ENCODE results near the gene KCND3. TPM values are rescaled to one million over a fixed set of nuclear protein-coding genes. Genes with fewer than 3 reads are reported as not detected.

KCND3 gene
- total RNA-seq, 1 experiment from 2014 or later = 0.15 TPM

DNA sequence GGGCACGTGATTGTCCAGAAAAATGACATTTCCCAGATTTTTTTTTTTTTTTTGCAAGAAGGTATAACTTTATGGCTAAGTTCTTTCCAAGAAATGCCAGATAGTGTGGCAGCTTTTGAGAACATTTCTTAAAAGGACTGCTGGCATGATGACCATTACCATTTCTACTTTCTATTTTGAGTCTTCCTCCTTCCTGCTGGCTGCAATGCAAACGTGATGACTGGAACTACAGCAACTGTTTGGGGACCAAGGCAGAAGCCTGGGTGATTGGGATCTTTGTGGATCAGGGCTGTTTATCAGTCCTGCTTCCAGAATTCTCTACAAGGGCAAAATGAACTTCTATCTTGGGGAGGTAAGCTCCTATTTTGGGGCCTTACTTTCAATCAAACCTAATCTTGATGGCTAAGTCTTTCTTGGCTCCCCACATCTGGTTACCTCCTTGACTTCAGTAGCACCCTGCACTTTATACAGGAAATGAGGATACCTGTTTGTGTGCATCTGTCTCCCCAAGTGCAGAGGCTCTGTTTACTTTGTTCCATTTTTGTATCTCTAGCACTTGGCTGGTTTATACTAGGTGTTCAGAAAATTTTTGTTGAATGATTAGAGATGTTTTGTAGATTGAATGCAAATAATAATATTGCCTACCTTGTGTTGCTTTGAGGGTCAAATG is 237.4 kb downstream of the KCND3 start:
- Mint-ChIP-seq H3K9me3 (no peaks in the 10 kb centered on the region; a peak in 1 of 5 replicates), H3K27me3 (ENCODE audit: low read depth) (no peaks in the 10 kb centered on the region; the same call in 1 of the 2 replicates), H3K4me1 (peaks cover 36 to 40% of the 10 kb centered on the region in 2 experiments), H3K4me3 (no peak overlapping the region), H3K36me3 (ENCODE audit: insufficient read depth in 1 of 3, low read depth in 3 of 3) (peaks cover 0 to 6% (median 5%) of the 10 kb centered on the region in 3 experiments; a peak in 5 of 7 replicates), H3K27ac (no peak overlapping the region)
- H4K20me1 ChIP-seq (ENCODE audit: control insufficient read depth, insufficient read depth, insufficient read length) = no peaks in the 10 kb centered on the region
- no peak overlapping the region for H2BK15ac ChIP-seq (ENCODE audit: low read depth, low read length)
- no peak overlapping the region for H2BK20ac ChIP-seq (ENCODE audit: low read depth, low read length, poor library complexity, severe bottlenecking)
- no peak overlapping the region for H3K56ac ChIP-seq (ENCODE audit: insufficient read length, low read depth, low read length)
- no peak for DNase-seq
- no peak overlapping the region for H2BK5ac ChIP-seq (ENCODE audit: insufficient read length, low read length)
- H3K79me1 ChIP-seq (ENCODE audit: insufficient read depth, low read depth, low read length, poor library complexity, severe bottlenecking) = peaks cover 2% of the 10 kb centered on the region
- H3T11ph ChIP-seq (ENCODE audit: low read length) = no peak overlapping the region
- H2BK12ac ChIP-seq (ENCODE audit: insufficient read length, low read depth, low read length) = no peak overlapping the region
- no peak overlapping the region for H4K5ac ChIP-seq (ENCODE audit: insufficient read length, low read depth, low read length)
- H4K91ac ChIP-seq (ENCODE audit: insufficient read length, low read depth, low read length) = no peak overlapping the region
- no peak overlapping the region for H3K4ac ChIP-seq (ENCODE audit: low read depth, low read length)
- no peak overlapping the region for H2BK120ac ChIP-seq (ENCODE audit: low read depth, low read length, poor library complexity, severe bottlenecking)
- no peak overlapping the region for H3K23ac ChIP-seq (ENCODE audit: insufficient read length, low read depth, low read length)
- no peak overlapping the region for H2AK5ac ChIP-seq (ENCODE audit: insufficient read length, low read length)
- H3K27ac ChIP-seq (ENCODE audit: insufficient read length, low read depth, low read length) = no peak overlapping the region
- no peak overlapping the region for H3K4me2 ChIP-seq (ENCODE audit: insufficient read depth, insufficient read length, low read length)
- peaks cover 2% of the 10 kb centered on the region for H3K4me1 ChIP-seq (ENCODE audit: insufficient read depth, low read length)
- TF ChIP-seq, protein P1, sequence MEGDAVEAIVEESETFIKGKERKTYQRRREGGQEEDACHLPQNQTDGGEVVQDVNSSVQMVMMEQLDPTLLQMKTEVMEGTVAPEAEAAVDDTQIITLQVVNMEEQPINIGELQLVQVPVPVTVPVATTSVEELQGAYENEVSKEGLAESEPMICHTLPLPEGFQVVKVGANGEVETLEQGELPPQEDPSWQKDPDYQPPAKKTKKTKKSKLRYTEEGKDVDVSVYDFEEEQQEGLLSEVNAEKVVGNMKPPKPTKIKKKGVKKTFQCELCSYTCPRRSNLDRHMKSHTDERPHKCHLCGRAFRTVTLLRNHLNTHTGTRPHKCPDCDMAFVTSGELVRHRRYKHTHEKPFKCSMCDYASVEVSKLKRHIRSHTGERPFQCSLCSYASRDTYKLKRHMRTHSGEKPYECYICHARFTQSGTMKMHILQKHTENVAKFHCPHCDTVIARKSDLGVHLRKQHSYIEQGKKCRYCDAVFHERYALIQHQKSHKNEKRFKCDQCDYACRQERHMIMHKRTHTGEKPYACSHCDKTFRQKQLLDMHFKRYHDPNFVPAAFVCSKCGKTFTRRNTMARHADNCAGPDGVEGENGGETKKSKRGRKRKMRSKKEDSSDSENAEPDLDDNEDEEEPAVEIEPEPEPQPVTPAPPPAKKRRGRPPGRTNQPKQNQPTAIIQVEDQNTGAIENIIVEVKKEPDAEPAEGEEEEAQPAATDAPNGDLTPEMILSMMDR (conservative IDR thresholded peaks at IDR 0.05) = no peak
- peaks cover 9% of the 10 kb centered on the region for H3K79me2 ChIP-seq (ENCODE audit: insufficient read depth, low read length)
- WGBS (ENCODE audit: extremely low coverage, insufficient read length, low lambda C conversion rate) = no CpG with 5 or more reads among the region's 2 CpGs
- H2AFZ ChIP-seq (ENCODE audit: low read length) = no peak overlapping the region
- peaks cover 11% of the 10 kb centered on the region for H3K23me2 ChIP-seq (ENCODE audit: insufficient read length, low read depth, low read length, poor library complexity, severe bottlenecking)
- H3K14ac ChIP-seq (ENCODE audit: insufficient read depth, low read length) = no peak overlapping the region
- H3K9ac ChIP-seq (ENCODE audit: extremely low read depth, insufficient read length, low read length) = no peak overlapping the region
- no peak overlapping the region for H4K8ac ChIP-seq (replicated peaks; ENCODE audit: insufficient read length, low read depth, low read length)
- H3K9me3 ChIP-seq (ENCODE audit: control insufficient read depth, low read depth, low read length) = no peaks in the 10 kb centered on the region
- H3K18ac ChIP-seq (ENCODE audit: insufficient read length, low read depth, low read length) = no peak overlapping the region
- H3K27me3 ChIP-seq (ENCODE audit: insufficient read depth, low read length) = no peaks in the 10 kb centered on the region

All from H9 (cell line).